H1 (cell line): ENCODE results near the gene DGKD.

Experiments
- EZH2 ChIP-seq: fragments of 200-600 bp; sonication (generic); IDR thresholded peaks from 2 replicates; pipeline ENCODE4 v1.7.1; 2012; ENCODE audit warnings: low read depth, mild to moderate bottlenecking, moderate library complexity, low read length, inconsistent platforms; ENCODE audit not compliant: severe bottlenecking
- POLR2AphosphoS5 ChIP-seq: IDR thresholded peaks from 2 replicates; pipeline ENCODE4 v1.6.1; 2011; ENCODE audit warnings: low read depth, low read length
- RAD21 ChIP-seq, 2 experiments: IDR thresholded peaks in 1 of 2; conservative IDR thresholded peaks in 1 of 2; 2 replicates each; pipeline ENCODE4 v1.6.1; 2011; ENCODE audit warnings: low read depth in 2 of 2, low read length in 2 of 2, improper control_type of control experiment in 1 of 2, inconsistent platforms in 1 of 2, mild to moderate bottlenecking in 1 of 2, moderate library complexity in 1 of 2
- SUZ12 ChIP-seq: fragments of 200-600 bp; sonication (generic); IDR thresholded peaks from 2 replicates; pipeline ENCODE4 v1.6.1; 2012; ENCODE audit warnings: mild to moderate bottlenecking, inconsistent platforms, low read length, moderate library complexity, mixed read lengths
- USF2 ChIP-seq: IDR thresholded peaks from 2 replicates; pipeline ENCODE4 v1.6.1; 2011; ENCODE audit warnings: low read length, improper control_type of control experiment
- TF ChIP-seq, protein P1 (sequence below), 3 experiments: IDR thresholded peaks; 1 replicate in 2 of 3; 2 replicates in 1 of 3; pipeline versions ENCODE4 v1.5.1 to v1.6.1; 2011; ENCODE audit warnings: low read length in 3 of 3, mild to moderate bottlenecking in 3 of 3, inconsistent platforms in 2 of 3, low read depth in 1 of 3, moderate library complexity in 1 of 3; ENCODE audit not compliant: insufficient read depth in 1 of 3; ENCODE audit errors: control extremely low read depth in 1 of 3

- TF ChIP-seq, protein P1, sequence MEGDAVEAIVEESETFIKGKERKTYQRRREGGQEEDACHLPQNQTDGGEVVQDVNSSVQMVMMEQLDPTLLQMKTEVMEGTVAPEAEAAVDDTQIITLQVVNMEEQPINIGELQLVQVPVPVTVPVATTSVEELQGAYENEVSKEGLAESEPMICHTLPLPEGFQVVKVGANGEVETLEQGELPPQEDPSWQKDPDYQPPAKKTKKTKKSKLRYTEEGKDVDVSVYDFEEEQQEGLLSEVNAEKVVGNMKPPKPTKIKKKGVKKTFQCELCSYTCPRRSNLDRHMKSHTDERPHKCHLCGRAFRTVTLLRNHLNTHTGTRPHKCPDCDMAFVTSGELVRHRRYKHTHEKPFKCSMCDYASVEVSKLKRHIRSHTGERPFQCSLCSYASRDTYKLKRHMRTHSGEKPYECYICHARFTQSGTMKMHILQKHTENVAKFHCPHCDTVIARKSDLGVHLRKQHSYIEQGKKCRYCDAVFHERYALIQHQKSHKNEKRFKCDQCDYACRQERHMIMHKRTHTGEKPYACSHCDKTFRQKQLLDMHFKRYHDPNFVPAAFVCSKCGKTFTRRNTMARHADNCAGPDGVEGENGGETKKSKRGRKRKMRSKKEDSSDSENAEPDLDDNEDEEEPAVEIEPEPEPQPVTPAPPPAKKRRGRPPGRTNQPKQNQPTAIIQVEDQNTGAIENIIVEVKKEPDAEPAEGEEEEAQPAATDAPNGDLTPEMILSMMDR (IDR thresholded peaks at IDR 0.05; ENCODE audit: control extremely low read depth in 1 of 3, insufficient read depth in 1 of 3, low read depth in 1 of 3, low read length in 3 of 3): no peak
- TF ChIP-seq RAD21 (IDR thresholded peaks at IDR 0.05 in 1 of 2, conservative IDR thresholded peaks at IDR 0.05 in 1 of 2; ENCODE audit: low read depth in 2 of 2, low read length in 2 of 2): no peak
- TF ChIP-seq POLR2AphosphoS5: no peak
- TF ChIP-seq EZH2: no peak
- TF ChIP-seq SUZ12: no peak
- TF ChIP-seq USF2: no peak
Observed at GRCh38 chr2:233339427-233339826, 14.9 kb upstream of the DGKD start.
